Measurements from ENCODE around the gene MISFA.
"Not testable (repeated sequence)": the region's sequence is repeated elsewhere in the genome, so short reads cannot be mapped to it uniquely, and the experiment has no call there.

Gene MISFA

GRCh38 chr11:18618342-18619025, 18.9 kb downstream of the MISFA start:
- no peak for DNase-seq (ENCODE audit: low read depth)

- no peak for DNase-seq (ENCODE audit: low read depth)
Measured at GRCh38 chr11:18623707-18624106, 24.1 kb downstream of the MISFA start.

GRCh38 chr11:18624161-18624560, 24.6 kb downstream of the MISFA start:
- DNase-seq (ENCODE audit: low read depth), result no peak

GRCh38 chr11:18632841-18633240, 33.3 kb downstream of the MISFA start:
- no peak for DNase-seq (ENCODE audit: low read depth)

- DNase-seq (ENCODE audit: low read depth), result no peak
Measured at GRCh38 chr11:18633256-18634139, 33.9 kb downstream of the MISFA start.

- DNase-seq (ENCODE audit: low read depth), result peak; percentile 97
Measured at GRCh38 chr11:18634140-18635032, 34.8 kb downstream of the MISFA start, which contains the start of gene SPTY2D1. TSS of gene SPTY2D1 (minus strand) at chr11:18634342. CDS start at chr11:18634257, 85 bp downstream.

GRCh38 chr11:18641677-18642076, 42.1 kb downstream of the MISFA start:
- no peak for DNase-seq (ENCODE audit: low read depth)

- DNase-seq (ENCODE audit: low read depth), result not testable (repeated sequence)
Measured at GRCh38 chr11:18643034-18643433, 43.4 kb downstream of the MISFA start.

- DNase-seq (ENCODE audit: low read depth), result no peak
Measured at GRCh38 chr11:18650353-18650752, 50.8 kb downstream of the MISFA start.

GRCh38 chr11:18650859-18651557, 51.4 kb downstream of the MISFA start:
- DNase-seq (ENCODE audit: low read depth), result no peak

Data from HS-5 (cell line).